ENCODE results near the gene SGCD. TPM values are rescaled to one million over a fixed set of nuclear protein-coding genes. Genes with fewer than 3 reads are reported as not detected.

SGCD gene
- total RNA-seq, 1 donor = 11.7 TPM

DNA sequence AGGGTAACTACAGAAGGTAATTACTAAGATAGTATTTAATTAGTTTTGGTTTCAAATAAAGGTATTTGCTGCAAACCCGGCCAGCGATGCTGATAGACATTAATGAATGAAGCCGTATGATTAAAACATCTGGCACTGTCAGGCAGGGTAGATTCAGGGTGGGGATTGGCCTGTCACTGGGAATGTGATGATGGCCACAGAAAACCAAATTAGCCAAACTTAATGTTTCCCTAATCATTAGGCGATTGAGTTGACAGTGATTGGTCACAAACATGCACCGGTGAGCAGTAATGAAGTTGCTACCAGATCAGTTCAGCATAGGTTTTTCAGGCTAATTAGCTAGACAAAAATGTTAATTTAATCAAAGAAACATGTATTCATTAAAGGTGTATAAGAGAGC, 107.5 kb downstream of the SGCD start:
- TF ChIP-seq, protein P1, sequence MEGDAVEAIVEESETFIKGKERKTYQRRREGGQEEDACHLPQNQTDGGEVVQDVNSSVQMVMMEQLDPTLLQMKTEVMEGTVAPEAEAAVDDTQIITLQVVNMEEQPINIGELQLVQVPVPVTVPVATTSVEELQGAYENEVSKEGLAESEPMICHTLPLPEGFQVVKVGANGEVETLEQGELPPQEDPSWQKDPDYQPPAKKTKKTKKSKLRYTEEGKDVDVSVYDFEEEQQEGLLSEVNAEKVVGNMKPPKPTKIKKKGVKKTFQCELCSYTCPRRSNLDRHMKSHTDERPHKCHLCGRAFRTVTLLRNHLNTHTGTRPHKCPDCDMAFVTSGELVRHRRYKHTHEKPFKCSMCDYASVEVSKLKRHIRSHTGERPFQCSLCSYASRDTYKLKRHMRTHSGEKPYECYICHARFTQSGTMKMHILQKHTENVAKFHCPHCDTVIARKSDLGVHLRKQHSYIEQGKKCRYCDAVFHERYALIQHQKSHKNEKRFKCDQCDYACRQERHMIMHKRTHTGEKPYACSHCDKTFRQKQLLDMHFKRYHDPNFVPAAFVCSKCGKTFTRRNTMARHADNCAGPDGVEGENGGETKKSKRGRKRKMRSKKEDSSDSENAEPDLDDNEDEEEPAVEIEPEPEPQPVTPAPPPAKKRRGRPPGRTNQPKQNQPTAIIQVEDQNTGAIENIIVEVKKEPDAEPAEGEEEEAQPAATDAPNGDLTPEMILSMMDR (IDR thresholded peaks at IDR 0.05; ENCODE audit: insufficient read depth, low read length) = no peak
- no peak overlapping the region for H3K4me3 ChIP-seq (ENCODE audit: low read depth, low read length)
- no peak for DNase-seq (ENCODE audit: low read depth)

DNA sequence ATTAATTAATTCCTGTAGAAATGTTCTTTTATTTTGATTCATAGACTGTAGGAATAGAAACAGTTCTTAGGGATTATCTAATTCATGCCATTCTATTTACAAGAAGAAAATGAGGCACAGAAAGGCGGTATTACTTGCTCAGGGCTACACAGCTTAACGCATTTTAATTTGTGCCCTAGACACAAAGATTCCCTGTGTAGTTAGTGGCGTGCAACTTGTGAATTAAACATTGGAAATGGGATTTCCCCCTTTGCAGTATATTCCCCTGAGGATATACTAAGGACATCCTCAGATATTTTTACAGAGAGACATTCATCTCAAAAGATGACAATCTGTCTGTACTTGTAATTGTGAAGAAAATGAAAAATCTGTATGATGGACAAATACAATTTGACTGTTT, 108.1 kb downstream of the SGCD start:
- H3K4me3 ChIP-seq (ENCODE audit: low read depth, low read length) = no peak overlapping the region
- TF ChIP-seq, protein P1 (IDR thresholded peaks at IDR 0.05; ENCODE audit: insufficient read depth, low read length) = no peak
- DNase-seq (ENCODE audit: low read depth) = no peak

DNA sequence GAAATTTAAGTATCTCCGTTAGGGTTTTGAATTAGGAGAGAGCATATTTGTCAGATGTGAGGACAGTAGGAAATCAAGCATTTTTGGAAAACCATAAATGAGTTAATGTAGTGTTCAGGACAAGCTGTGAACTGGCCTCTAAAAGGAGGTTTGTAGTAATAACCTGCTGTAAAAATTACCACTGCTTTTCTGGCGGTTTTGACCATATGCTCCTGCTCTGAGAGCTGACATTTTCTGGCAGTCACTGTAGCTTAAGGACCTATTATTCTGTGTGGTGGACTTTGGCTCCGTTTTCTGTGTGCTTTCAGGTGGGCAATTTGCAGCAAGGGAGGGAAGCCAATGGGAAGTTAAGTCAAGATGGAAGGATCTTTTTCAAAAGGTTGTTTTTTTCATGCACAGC, 111.1 kb downstream of the SGCD start:
- TF ChIP-seq, protein P1 (IDR thresholded peaks at IDR 0.05; ENCODE audit: insufficient read depth, low read length) = no peak
- no peak overlapping the region for H3K4me3 ChIP-seq (ENCODE audit: low read depth, low read length)
- no peak for DNase-seq (ENCODE audit: low read depth)

DNA sequence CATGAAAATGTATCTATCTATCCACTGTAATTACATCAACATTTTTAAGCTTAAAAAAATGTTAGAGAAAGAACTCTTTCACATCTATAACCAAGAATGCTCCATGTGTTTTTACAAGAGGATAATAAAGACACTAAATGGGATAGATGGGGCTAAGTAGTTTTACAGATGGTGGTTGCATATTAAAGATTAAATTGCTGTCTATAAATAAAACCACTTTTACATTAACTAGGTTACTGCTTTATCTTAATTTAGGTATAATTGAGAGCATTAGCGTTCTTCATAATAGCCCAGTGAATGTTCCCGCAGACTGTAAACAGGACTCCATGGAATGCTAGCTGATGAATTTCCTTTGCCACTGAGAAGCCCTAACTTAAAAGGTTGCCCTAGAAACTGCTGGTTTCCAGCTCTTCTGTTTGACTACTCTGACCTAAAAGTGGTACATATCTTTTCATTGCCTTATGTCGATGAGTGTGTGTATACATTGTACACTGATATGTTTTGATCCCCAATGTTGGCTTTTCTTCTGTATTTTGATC, 117.9 kb downstream of the SGCD start:
- no peak for DNase-seq (ENCODE audit: low read depth)
- TF ChIP-seq, protein P1 (IDR thresholded peaks at IDR 0.05; ENCODE audit: insufficient read depth, low read length) = no peak
- H3K4me3 ChIP-seq (ENCODE audit: low read depth, low read length) = no peak overlapping the region

DNA sequence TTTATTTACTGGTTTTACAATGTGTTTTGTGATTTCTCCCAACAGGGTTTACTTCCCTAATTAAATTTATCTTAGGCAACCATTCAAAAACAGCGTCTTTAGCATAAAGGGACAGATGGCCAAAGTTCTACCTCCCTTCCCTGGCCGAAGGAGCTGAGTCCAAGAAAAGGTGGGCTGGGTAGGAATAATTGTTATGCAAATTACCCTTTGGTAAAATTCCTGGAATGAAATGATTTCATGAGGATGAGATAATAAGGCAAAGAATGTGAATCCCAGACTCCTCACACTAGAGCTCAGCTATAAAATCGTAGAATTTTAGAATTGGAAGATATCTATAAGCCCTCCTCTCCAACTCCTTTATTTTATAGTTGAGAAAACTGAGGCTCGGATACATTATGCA, 119.6 kb downstream of the SGCD start:
- DNase-seq (ENCODE audit: low read depth) = no peak
- H3K4me3 ChIP-seq (ENCODE audit: low read depth, low read length) = no peak overlapping the region

DNA sequence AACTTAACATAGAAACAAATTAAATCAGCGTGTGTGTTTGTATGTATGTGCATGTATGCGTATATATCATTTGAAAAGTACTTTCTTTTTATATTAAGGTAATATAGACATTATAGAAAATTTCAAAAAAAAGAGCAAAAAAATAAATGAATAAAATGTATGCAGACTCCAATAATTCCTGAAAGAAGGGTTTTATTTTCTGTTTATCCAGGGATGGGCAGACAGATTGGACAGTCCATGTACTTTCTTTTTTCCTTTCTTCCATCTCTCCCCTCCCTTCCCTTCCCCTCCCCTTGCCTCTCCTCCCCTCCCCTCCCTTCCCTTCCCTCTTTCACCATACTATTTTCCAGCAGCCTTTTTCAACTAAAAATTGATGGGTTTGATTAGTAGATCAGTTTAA, 123.8 kb downstream of the SGCD start:
- TF ChIP-seq, protein P1 (IDR thresholded peaks at IDR 0.05; ENCODE audit: insufficient read depth, low read length) = no peak

More for the DNA sequence above, 119.6 kb downstream of the SGCD start:
- TF ChIP-seq, protein P1 (IDR thresholded peaks at IDR 0.05; ENCODE audit: insufficient read depth, low read length) = no peak

DNA sequence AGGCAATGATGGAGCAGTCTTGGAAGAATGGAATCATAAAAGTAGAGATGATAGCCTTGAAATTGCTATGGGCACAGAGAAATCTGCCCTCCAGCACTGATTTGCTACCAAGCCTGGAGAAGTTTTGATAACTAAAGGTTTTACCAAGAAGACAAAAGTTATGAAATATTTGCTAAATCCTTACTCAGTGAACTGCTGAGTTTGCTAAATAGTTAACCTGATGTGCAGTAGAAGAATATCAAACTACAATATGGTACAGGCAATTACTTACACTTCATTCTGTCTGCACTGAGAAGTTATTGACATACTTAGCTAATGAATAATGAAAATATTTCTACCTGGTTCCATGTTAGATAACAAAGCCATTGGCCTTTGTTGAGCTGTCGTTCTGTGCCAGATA, 124.5 kb downstream of the SGCD start:
- DNase-seq (ENCODE audit: low read depth) = no peak
- H3K4me3 ChIP-seq (ENCODE audit: low read depth, low read length) = no peak overlapping the region
- TF ChIP-seq, protein P1 (IDR thresholded peaks at IDR 0.05; ENCODE audit: insufficient read depth, low read length) = no peak

More for the DNA sequence above, 123.8 kb downstream of the SGCD start:
- DNase-seq (ENCODE audit: low read depth) = no peak
- H3K4me3 ChIP-seq (ENCODE audit: low read depth, low read length) = no peak overlapping the region
